K562 (cell line): ENCODE measurements around the gene UTS2R. TPM values are rescaled to one million over a fixed set of nuclear protein-coding genes. Genes with fewer than 3 reads are reported as not detected.

Experiments
- COPS2 ChIP-seq: fragments of 450-650 bp; conservative IDR thresholded peaks from 2 replicates; pipeline ENCODE4 v1.6.1; 2016; ENCODE audit warnings: mild to moderate bottlenecking, moderate library complexity
- ETV1 ChIP-seq: fragments of 450-650 bp; conservative IDR thresholded peaks from 2 replicates; pipeline ENCODE4 v1.6.1; 2016; ENCODE audit warnings: missing genetic modification characterization, control low read depth, low read depth, missing compliant biosample characterization
- FOXA3 ChIP-seq, 2 experiments: fragments of 450-650 bp in 1 of 2; sonication (generic) in 1 of 2; formaldehyde crosslinking; IDR thresholded peaks in 1 of 2; conservative IDR thresholded peaks in 1 of 2; 2 replicates each; pipeline versions ENCODE4 v1.4.0 to v1.8.0; 2020 to 2022; ENCODE audit warnings: mild to moderate bottlenecking in 2 of 2, missing genetic modification reagents in 1 of 2
- HNRNPL ChIP-seq: fragments of 200-400 bp; formaldehyde crosslinking; IDR thresholded peaks from 2 replicates; pipeline ENCODE4 v1.6.1; 2017; ENCODE audit warnings: low read depth, mild to moderate bottlenecking, low read length
- IFI16 ChIP-seq: fragments of 250-450 bp; sonication (Bioruptor Pico); IDR thresholded peaks from 2 replicates; pipeline ENCODE4 v2.1.2; 2022; ENCODE audit warnings: mild to moderate bottlenecking, inconsistent platforms
- L3MBTL2 ChIP-seq: fragments of 450-650 bp; IDR thresholded peaks from 2 replicates; pipeline ENCODE4 v1.6.1; 2016; ENCODE audit warnings: mild to moderate bottlenecking, moderate library complexity
- MAFK ChIP-seq: IDR thresholded peaks from 2 replicates; pipeline ENCODE4 v1.6.1; 2011; ENCODE audit warnings: low read length, improper control_type of control experiment
- MCM2 ChIP-seq: fragments of 450-650 bp; IDR thresholded peaks from 2 replicates; pipeline ENCODE4 v1.6.1; 2017; ENCODE audit warnings: low read depth, mild to moderate bottlenecking
- NCOR1 ChIP-seq: fragments of 450-650 bp; IDR thresholded peaks from 2 replicates; pipeline ENCODE4 v1.6.1; 2016; ENCODE audit warnings: mild to moderate bottlenecking, moderate library complexity
- NFE2L1 ChIP-seq: fragments of 450-650 bp; IDR thresholded peaks from 2 replicates; pipeline ENCODE4 v1.6.1; 2016; ENCODE audit warnings: missing genetic modification characterization, low read depth, mild to moderate bottlenecking, missing compliant biosample characterization, moderate library complexity, borderline replicate concordance
- PHF20 ChIP-seq: fragments of 450-650 bp; IDR thresholded peaks from 2 replicates; pipeline ENCODE4 v1.6.1; 2018; ENCODE audit not compliant: partially characterized antibody
- SETDB1 ChIP-seq: IDR thresholded peaks from one replicate; pipeline ENCODE4 v1.6.1; 2012; ENCODE audit warnings: low read length, control low read depth, inconsistent platforms
- polyA plus RNA-seq, 8 experiments: library from polyadenylated mRNA; depleted of rRNA in 4 of 8; stranded (reverse) in 5 of 8; unstranded in 3 of 8; fragments of >200 nt; fragmentation: Nextera tagmentation in 2 of 8; fragmentation: Illumina TruSeq in 1 of 8; extraction: Ambion mirVana in 2 of 8; extraction: Trizol in 1 of 8; gene quantifications; 2 replicates each; pipeline versions ENCODE4 v1.2.1 to v1.2.3, GENCODE V29; 2011 to 2014; ENCODE audit warnings: inconsistent platforms in 1 of 8, missing spikeins in 1 of 8
- total RNA-seq, 7 experiments: library from RNA; depleted of rRNA in 6 of 7; stranded (reverse); fragments of >200 nt in 6 of 7; fragmentation: Illumina TruSeq in 2 of 7; extraction: Trizol in 2 of 7; gene quantifications; 2 replicates each; pipeline versions ENCODE4 v1.2.1 to v1.2.3, GENCODE V29; 2011 to 2021; ENCODE audit warnings: low replicate concordance in 1 of 7
- TF ChIP-seq, protein P1 (sequence below): fragments of 450-650 bp; IDR thresholded peaks from 2 replicates; pipeline ENCODE4 v1.7.1; 2018; ENCODE audit warnings: mild to moderate bottlenecking, low read depth; ENCODE audit not compliant: partially characterized antibody
- TF ChIP-seq, protein P2 (sequence below), 2 experiments: fragments of 450-650 bp in 1 of 2; IDR thresholded peaks; 2 replicates each; pipeline ENCODE4 v1.6.1; 2011 to 2017; ENCODE audit warnings: low read depth in 2 of 2, antibody characterized with exemption in 1 of 2, borderline replicate concordance in 1 of 2, low read length in 1 of 2, mild to moderate bottlenecking in 1 of 2, mixed read lengths in 1 of 2; ENCODE audit not compliant: control insufficient read depth in 1 of 2
- TF ChIP-seq, protein P3 (sequence below), 2 experiments: fragments of 450-650 bp; conservative IDR thresholded peaks; 2 replicates each; pipeline ENCODE4 v1.6.1; 2017; ENCODE audit warnings: mild to moderate bottlenecking in 2 of 2, moderate library complexity in 2 of 2

Gene UTS2R
- total and polyA plus RNA-seq, 9 of the 15 experiments (the other 6 are each of a cell fraction or from before 2014, with no cell fraction given): 0.22 TPM; not detected in 8

DNA sequence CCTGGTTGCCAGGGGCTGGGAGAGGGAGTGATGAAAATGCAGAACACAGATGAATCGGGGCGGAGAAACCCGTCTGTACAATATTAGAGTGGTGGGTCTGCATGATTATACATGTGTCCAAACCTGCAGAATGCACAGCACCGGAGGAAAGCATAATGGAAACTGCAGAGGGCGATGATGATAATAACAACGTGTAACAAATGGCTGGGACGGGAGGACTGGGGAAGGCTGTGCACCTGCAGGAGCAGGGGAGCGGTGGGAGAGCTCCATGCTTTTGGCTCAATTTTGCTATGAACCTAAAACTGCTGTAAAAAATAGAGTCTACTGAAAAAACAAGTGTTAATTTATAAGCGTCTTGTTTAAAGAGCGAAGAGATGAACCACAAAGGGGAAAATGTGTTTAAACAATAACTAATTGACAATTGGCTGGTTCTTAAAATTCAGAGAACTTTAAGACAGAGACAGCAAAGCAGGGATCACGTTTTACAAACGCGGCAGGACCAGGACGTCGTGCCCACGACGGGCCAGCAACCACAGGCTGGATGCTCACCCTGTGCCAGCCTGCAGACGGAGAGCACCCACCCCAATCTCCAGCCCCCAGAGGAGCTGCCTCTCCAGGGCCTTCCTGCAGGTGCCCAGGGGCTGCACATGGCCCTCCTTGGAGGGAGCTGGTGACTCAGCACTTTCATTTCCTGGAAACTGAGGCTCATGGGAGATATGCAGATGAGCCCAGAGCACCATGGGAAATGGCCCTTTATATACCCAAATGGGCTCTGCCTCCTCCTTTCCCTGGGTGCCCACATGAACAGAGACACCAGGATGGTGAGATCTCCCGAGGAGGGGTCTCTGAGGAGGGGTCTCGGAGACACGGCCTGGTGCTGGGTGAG, 12.9 kb upstream of the UTS2R start, which contains the start of gene TEX19 (continued):
- TF ChIP-seq, protein P1, sequence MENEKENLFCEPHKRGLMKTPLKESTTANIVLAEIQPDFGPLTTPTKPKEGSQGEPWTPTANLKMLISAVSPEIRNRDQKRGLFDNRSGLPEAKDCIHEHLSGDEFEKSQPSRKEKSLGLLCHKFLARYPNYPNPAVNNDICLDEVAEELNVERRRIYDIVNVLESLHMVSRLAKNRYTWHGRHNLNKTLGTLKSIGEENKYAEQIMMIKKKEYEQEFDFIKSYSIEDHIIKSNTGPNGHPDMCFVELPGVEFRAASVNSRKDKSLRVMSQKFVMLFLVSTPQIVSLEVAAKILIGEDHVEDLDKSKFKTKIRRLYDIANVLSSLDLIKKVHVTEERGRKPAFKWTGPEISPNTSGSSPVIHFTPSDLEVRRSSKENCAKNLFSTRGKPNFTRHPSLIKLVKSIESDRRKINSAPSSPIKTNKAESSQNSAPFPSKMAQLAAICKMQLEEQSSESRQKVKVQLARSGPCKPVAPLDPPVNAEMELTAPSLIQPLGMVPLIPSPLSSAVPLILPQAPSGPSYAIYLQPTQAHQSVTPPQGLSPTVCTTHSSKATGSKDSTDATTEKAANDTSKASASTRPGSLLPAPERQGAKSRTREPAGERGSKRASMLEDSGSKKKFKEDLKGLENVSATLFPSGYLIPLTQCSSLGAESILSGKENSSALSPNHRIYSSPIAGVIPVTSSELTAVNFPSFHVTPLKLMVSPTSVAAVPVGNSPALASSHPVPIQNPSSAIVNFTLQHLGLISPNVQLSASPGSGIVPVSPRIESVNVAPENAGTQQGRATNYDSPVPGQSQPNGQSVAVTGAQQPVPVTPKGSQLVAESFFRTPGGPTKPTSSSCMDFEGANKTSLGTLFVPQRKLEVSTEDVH: no peak
- TF ChIP-seq IFI16 (CRISPR knock-in tag): no peak
- TF ChIP-seq, protein P2, sequence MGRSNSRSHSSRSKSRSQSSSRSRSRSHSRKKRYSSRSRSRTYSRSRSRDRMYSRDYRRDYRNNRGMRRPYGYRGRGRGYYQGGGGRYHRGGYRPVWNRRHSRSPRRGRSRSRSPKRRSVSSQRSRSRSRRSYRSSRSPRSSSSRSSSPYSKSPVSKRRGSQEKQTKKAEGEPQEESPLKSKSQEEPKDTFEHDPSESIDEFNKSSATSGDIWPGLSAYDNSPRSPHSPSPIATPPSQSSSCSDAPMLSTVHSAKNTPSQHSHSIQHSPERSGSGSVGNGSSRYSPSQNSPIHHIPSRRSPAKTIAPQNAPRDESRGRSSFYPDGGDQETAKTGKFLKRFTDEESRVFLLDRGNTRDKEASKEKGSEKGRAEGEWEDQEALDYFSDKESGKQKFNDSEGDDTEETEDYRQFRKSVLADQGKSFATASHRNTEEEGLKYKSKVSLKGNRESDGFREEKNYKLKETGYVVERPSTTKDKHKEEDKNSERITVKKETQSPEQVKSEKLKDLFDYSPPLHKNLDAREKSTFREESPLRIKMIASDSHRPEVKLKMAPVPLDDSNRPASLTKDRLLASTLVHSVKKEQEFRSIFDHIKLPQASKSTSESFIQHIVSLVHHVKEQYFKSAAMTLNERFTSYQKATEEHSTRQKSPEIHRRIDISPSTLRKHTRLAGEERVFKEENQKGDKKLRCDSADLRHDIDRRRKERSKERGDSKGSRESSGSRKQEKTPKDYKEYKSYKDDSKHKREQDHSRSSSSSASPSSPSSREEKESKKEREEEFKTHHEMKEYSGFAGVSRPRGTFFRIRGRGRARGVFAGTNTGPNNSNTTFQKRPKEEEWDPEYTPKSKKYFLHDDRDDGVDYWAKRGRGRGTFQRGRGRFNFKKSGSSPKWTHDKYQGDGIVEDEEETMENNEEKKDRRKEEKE (IDR thresholded peaks at IDR 0.05; ENCODE audit: borderline replicate concordance in 1 of 2, control insufficient read depth in 1 of 2, low read depth in 2 of 2, low read length in 1 of 2): no peak
- TF ChIP-seq, protein P3, sequence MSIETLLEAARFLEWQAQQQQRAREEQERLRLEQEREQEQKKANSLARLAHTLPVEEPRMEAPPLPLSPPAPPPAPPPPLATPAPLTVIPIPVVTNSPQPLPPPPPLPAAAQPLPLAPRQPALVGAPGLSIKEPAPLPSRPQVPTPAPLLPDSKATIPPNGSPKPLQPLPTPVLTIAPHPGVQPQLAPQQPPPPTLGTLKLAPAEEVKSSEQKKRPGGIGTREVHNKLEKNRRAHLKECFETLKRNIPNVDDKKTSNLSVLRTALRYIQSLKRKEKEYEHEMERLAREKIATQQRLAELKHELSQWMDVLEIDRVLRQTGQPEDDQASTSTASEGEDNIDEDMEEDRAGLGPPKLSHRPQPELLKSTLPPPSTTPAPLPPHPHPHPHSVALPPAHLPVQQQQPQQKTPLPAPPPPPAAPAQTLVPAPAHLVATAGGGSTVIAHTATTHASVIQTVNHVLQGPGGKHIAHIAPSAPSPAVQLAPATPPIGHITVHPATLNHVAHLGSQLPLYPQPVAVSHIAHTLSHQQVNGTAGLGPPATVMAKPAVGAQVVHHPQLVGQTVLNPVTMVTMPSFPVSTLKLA (conservative IDR thresholded peaks at IDR 0.05): peak; percentile 30 to 56; a peak in 2 of 4 replicates
- peak; percentile 43; the same call in 1 of the 2 replicates for TF ChIP-seq ETV1 (tag)
- TF ChIP-seq NFE2L1: peak; percentile 84
- TF ChIP-seq FOXA3 (CRISPR knock-in tag; conservative IDR thresholded peaks at IDR 0.05 in 1 of 2, IDR thresholded peaks at IDR 0.05 in 1 of 2): no peak
- TF ChIP-seq NCOR1: no peak
- TF ChIP-seq MCM2: no peak
- TF ChIP-seq COPS2: no peak
- TF ChIP-seq MAFK: peak; percentile 82
- TF ChIP-seq L3MBTL2: peak; percentile 99
- TF ChIP-seq HNRNPL: no peak
- TF ChIP-seq PHF20: peak; percentile 54
- TF ChIP-seq SETDB1: no peak
